Measurements from ENCODE around the gene DTNB. TPM values are rescaled to one million over a fixed set of nuclear protein-coding genes. Genes with fewer than 3 reads are reported as not detected.

DTNB gene
- total and polyA plus RNA-seq, 10 of the 15 experiments (the other 5 are each of a cell fraction or from before 2014, with no cell fraction given) = 4.5 to 30.6 (median 11.9) TPM

DNA sequence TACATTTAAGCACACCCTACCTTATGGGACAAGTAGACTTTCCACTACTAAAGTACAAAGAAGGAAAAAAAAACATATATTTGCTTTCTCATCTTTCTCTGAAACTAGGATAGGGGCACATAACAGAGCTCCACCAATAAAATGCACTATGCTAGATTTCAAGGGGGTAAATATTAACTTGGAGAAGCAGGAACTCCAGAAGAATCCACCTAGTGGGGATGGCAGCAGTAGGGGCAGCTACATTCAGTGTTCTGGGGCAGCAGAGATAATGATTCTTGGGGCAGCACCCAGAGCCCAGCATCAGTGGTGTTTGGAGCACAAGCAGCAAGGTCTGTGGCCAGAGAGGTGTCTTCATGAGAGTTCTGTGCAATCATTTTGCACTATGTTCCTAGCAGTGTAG is 64.7 kb downstream of the DTNB start:
- Histone ChIP-seq H3K27ac (ENCODE audit: control insufficient read depth, insufficient read depth) (no peak overlapping the region), H3K79me2 (ENCODE audit: control insufficient read depth, insufficient read depth, low read length) (no peaks in the 10 kb centered on the region), H3K4me1 (ENCODE audit: control insufficient read depth, insufficient read depth, low read length) (peaks cover 3% of the 10 kb centered on the region; the same call in 1 of the 2 replicates), H3K9ac (ENCODE audit: control insufficient read depth, insufficient read depth, low read length) (no peak overlapping the region), H3K4me2 (ENCODE audit: control insufficient read depth, insufficient read depth) (no peak overlapping the region), H3K27me3 (replicated peaks in 1 of 2; ENCODE audit: control insufficient read depth in 2 of 2, insufficient read depth in 2 of 2, low read length in 1 of 2) (no peaks in the 10 kb centered on the region), H4K20me1 (ENCODE audit: control insufficient read depth, insufficient read depth) (no peaks in the 10 kb centered on the region), H2AFZ (ENCODE audit: control insufficient read depth, low read depth, low read length) (no peak overlapping the region), H3K36me3 (ENCODE audit: control insufficient read depth in 2 of 2, insufficient read depth in 2 of 2, low read length in 1 of 2) (no peaks in the 10 kb centered on the region), H3K9me3 (replicated peaks; ENCODE audit: control insufficient read depth, insufficient read depth, low read length) (no peaks in the 10 kb centered on the region), H3K4me3 (no peak overlapping the region)
- CTCF ChIA-PET = interaction anchor here (0.8 to 5.9 kb wide), 29 partner anchors 10 to 1199 kb away, joined by 3 to 162 read pairs (median 7); partner anchors contain the start of gene POMC
- DNase-seq (ENCODE audit: low read depth, low spot score) (no peak), ATAC-seq (no peak), FAIRE-seq (no peak)
- no TSS peak for BruUV-seq (replicated peaks)
- in situ Hi-C loops (cut with MboI) = no loop called here
- POLR2A ChIA-PET = interaction anchor here (0.6 kb wide), 1 partner anchor 10 kb away, joined by 5 read pairs; no protein-coding TSS in a partner anchor
- SMC1A ChIA-PET (ENCODE audit: uncharacterized antibody, unreplicated experiment) = interaction anchor here (0.6 to 4.2 kb wide), 18 partner anchors 10 to 342 kb away, joined by 3 to 72 read pairs (median 8); no protein-coding TSS in a partner anchor
- TF ChIP-seq, protein P1, sequence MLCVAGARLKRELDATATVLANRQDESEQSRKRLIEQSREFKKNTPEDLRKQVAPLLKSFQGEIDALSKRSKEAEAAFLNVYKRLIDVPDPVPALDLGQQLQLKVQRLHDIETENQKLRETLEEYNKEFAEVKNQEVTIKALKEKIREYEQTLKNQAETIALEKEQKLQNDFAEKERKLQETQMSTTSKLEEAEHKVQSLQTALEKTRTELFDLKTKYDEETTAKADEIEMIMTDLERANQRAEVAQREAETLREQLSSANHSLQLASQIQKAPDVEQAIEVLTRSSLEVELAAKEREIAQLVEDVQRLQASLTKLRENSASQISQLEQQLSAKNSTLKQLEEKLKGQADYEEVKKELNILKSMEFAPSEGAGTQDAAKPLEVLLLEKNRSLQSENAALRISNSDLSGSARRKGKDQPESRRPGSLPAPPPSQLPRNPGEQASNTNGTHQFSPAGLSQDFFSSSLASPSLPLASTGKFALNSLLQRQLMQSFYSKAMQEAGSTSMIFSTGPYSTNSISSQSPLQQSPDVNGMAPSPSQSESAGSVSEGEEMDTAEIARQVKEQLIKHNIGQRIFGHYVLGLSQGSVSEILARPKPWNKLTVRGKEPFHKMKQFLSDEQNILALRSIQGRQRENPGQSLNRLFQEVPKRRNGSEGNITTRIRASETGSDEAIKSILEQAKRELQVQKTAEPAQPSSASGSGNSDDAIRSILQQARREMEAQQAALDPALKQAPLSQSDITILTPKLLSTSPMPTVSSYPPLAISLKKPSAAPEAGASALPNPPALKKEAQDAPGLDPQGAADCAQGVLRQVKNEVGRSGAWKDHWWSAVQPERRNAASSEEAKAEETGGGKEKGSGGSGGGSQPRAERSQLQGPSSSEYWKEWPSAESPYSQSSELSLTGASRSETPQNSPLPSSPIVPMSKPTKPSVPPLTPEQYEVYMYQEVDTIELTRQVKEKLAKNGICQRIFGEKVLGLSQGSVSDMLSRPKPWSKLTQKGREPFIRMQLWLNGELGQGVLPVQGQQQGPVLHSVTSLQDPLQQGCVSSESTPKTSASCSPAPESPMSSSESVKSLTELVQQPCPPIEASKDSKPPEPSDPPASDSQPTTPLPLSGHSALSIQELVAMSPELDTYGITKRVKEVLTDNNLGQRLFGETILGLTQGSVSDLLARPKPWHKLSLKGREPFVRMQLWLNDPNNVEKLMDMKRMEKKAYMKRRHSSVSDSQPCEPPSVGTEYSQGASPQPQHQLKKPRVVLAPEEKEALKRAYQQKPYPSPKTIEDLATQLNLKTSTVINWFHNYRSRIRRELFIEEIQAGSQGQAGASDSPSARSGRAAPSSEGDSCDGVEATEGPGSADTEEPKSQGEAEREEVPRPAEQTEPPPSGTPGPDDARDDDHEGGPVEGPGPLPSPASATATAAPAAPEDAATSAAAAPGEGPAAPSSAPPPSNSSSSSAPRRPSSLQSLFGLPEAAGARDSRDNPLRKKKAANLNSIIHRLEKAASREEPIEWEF (IDR thresholded peaks at IDR 0.05; ENCODE audit: insufficient replicate concordance, low read depth, low read length) = no peak
- TF ChIP-seq TCF12 (IDR thresholded peaks at IDR 0.05; ENCODE audit: low read depth, low read length) (no peak), STAT3 (IDR thresholded peaks at IDR 0.05; ENCODE audit: low read depth, low read length) (no peak)
- TF ChIP-seq, protein P2, sequence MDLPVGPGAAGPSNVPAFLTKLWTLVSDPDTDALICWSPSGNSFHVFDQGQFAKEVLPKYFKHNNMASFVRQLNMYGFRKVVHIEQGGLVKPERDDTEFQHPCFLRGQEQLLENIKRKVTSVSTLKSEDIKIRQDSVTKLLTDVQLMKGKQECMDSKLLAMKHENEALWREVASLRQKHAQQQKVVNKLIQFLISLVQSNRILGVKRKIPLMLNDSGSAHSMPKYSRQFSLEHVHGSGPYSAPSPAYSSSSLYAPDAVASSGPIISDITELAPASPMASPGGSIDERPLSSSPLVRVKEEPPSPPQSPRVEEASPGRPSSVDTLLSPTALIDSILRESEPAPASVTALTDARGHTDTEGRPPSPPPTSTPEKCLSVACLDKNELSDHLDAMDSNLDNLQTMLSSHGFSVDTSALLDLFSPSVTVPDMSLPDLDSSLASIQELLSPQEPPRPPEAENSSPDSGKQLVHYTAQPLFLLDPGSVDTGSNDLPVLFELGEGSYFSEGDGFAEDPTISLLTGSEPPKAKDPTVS (IDR thresholded peaks at IDR 0.05; ENCODE audit: low read depth, low read length) = no peak
- intact Hi-C loops (cut with micrococcal nuclease; ENCODE audit: unreplicated experiment) = loop anchor here (10.0 kb wide), 1 partner anchor 186 kb away; no protein-coding TSS in a partner anchor
- RAD21 ChIA-PET (ENCODE audit: unreplicated experiment) = interaction anchor here (0.5 to 4.5 kb wide), 14 partner anchors 10 to 443 kb away, joined by 3 to 59 read pairs (median 6); no protein-coding TSS in a partner anchor

Measured in GM12878 (cell line).